HepG2 (cell line): ENCODE results near the gene RAB11FIP5. TPM values are rescaled to one million over a fixed set of nuclear protein-coding genes. Genes with fewer than 3 reads are reported as not detected.

Experiments
- ATAC-seq: fragments of 200-7000 bp; cut with Tn5 transposase; 3 replicates; pipeline ENCODE4 v1.9.1; 2020; ENCODE audit warnings: mild to moderate bottlenecking, moderate library complexity
- BruUV-seq: library from RNA; stranded (reverse); fragments of 400-500 nt; replicated peaks from 2 replicates; lab custom pipeline; 2021; lab: Mats Ljungman, UMichigan
- CTCF ChIA-PET: fragments of 300-600 bp; formaldehyde crosslinking; extraction: SDS; loops from one replicate; lab custom pipeline; 2021; ENCODE audit warnings: low total read pairs, inconsistent platforms, low intra/inter-chr PET ratio; lab: Yijun Ruan, JAX
- POLR2A ChIA-PET: fragments of 350-600 bp; sonication (Branson Sonifier 250); formaldehyde crosslinking; loops from one replicate; lab custom pipeline; 2020; ENCODE audit warnings: antibody characterized with exemption, inconsistent platforms; lab: Yijun Ruan, JAX
- DNase-seq: peaks from one replicate; pipeline ENCODE4 v3.0.0-alpha.2; 2015; ENCODE audit warnings: low spot score
- FAIRE-seq: peaks from 3 replicates; lab custom pipeline; 2011; peaks lifted over from hg19 to GRCh38; lab: Jason Lieb, UNC
- H2AFZ ChIP-seq: one replicate; pipeline ENCODE4 v1.6.1; 2011; ENCODE audit warnings: low read length, inconsistent platforms
- H3K27ac ChIP-seq: fragments of 300-600 bp; 3 replicates; pipeline ENCODE4 v1.8.0; 2011; ENCODE audit warnings: mixed run types, mild to moderate bottlenecking, mixed read lengths, low read length, inconsistent platforms; ENCODE audit not compliant: insufficient read depth; ENCODE audit errors: extremely low read length
- H3K27me3 ChIP-seq, 2 experiments: fragments of 200-600 bp in 1 of 2; 2 replicates in 1 of 2; 3 replicates in 1 of 2; pipeline versions ENCODE4 v1.6.0 to v1.8.0; 2011; ENCODE audit warnings: low read length in 2 of 2, mild to moderate bottlenecking in 2 of 2, moderate library complexity in 2 of 2, inconsistent platforms in 1 of 2; ENCODE audit not compliant: insufficient read depth in 2 of 2, control insufficient read depth in 1 of 2
- H3K36me3 ChIP-seq, 2 experiments: fragments of 200-600 bp in 1 of 2; replicated peaks in 1 of 2; 2 replicates in 1 of 2; 3 replicates in 1 of 2; pipeline versions ENCODE4 v1.5.1 to v1.8.0; 2011; ENCODE audit warnings: low read length in 2 of 2, inconsistent platforms in 1 of 2; ENCODE audit not compliant: insufficient read depth in 2 of 2, control insufficient read depth in 1 of 2
- H3K4me1 ChIP-seq: 2 replicates; pipeline ENCODE4 v1.5.1; 2012; ENCODE audit warnings: low read length, inconsistent platforms; ENCODE audit not compliant: insufficient read depth
- H3K4me2 ChIP-seq: 2 replicates; pipeline ENCODE4 v1.6.0; 2011; ENCODE audit warnings: low read depth, low read length, inconsistent platforms
- H3K4me3 ChIP-seq, 3 experiments: fragments of 200-600 bp in 1 of 3; sonication (generic), shearing (Covaris generic) in 1 of 3; replicated peaks in 1 of 3; 2 replicates each; pipeline ENCODE4 v1.5.1; 2011 to 2016; ENCODE audit warnings: low read length in 3 of 3, inconsistent platforms in 2 of 3, low read depth in 2 of 3, mild to moderate bottlenecking in 2 of 3, control low read depth in 1 of 3, mixed read lengths in 1 of 3; ENCODE audit not compliant: insufficient read depth in 1 of 3
- H3K79me2 ChIP-seq: one replicate; pipeline ENCODE4 v1.6.1; 2011; ENCODE audit warnings: low read length, inconsistent platforms; ENCODE audit not compliant: insufficient read depth
- H3K9ac ChIP-seq: 2 replicates; pipeline ENCODE4 v1.6.0; 2011; ENCODE audit warnings: mild to moderate bottlenecking, low read depth, low read length, inconsistent platforms; ENCODE audit not compliant: insufficient read depth
- H3K9me3 ChIP-seq: 2 replicates; pipeline ENCODE4 v1.5.1; 2012; ENCODE audit warnings: mild to moderate bottlenecking, low read length
- H4K20me1 ChIP-seq: 2 replicates; pipeline ENCODE4 v1.6.0; 2011; ENCODE audit warnings: inconsistent platforms, mild to moderate bottlenecking, low read length, moderate library complexity; ENCODE audit not compliant: insufficient read depth
- CBFB ChIP-seq: sonication (generic); formaldehyde crosslinking; IDR thresholded peaks from 2 replicates; pipeline ENCODE4 v1.4.0; 2020; ENCODE audit warnings: missing genetic modification reagents
- CREM ChIP-seq, 2 experiments: sonication (generic) in 1 of 2; formaldehyde crosslinking in 1 of 2; IDR thresholded peaks; 2 replicates each; pipeline versions ENCODE4 v1.4.0 to v1.6.1; 2016 to 2020; ENCODE audit warnings: antibody characterized with exemption in 1 of 2, mild to moderate bottlenecking in 1 of 2, missing genetic modification reagents in 1 of 2
- NCOA5 ChIP-seq: sonication (generic); formaldehyde crosslinking; IDR thresholded peaks from 2 replicates; pipeline ENCODE4 v1.4.0; 2020; ENCODE audit warnings: missing genetic modification reagents
- NFYC ChIP-seq: IDR thresholded peaks from 2 replicates; pipeline ENCODE4 v1.6.1; 2016; ENCODE audit warnings: missing genetic modification reagents, missing compliant biosample characterization
- PCBP2 ChIP-seq: fragments of 200-400 bp; formaldehyde crosslinking; optimal IDR thresholded peaks from 2 replicates; pipeline ENCODE3; 2018; ENCODE audit warnings: low read length, low read depth; ENCODE audit not compliant: poor library complexity, severe bottlenecking
- REPIN1 ChIP-seq: sonication (generic); formaldehyde crosslinking; IDR thresholded peaks from 2 replicates; pipeline ENCODE4 v1.8.0; 2022; ENCODE audit warnings: missing genetic modification reagents, low read depth, mild to moderate bottlenecking, borderline replicate concordance
- SIX4 ChIP-seq: sonication (generic); formaldehyde crosslinking; IDR thresholded peaks from 2 replicates; pipeline ENCODE4 v1.4.0; 2020; ENCODE audit warnings: missing genetic modification reagents
- SUZ12 ChIP-seq: fragments of 150-350 bp; IDR thresholded peaks from 2 replicates; pipeline ENCODE4 v1.6.1; 2014; ENCODE audit warnings: low read depth, low read length
- ZBTB1 ChIP-seq: sonication (generic); formaldehyde crosslinking; IDR thresholded peaks from 2 replicates; pipeline ENCODE4 v1.4.0; 2020; ENCODE audit warnings: missing genetic modification reagents, borderline replicate concordance
- ZBTB25 ChIP-seq: IDR thresholded peaks from 2 replicates; pipeline ENCODE4 v1.6.1; 2018; ENCODE audit warnings: missing genetic modification reagents
- ZNF17 ChIP-seq: sonication (generic); formaldehyde crosslinking; IDR thresholded peaks from 2 replicates; pipeline ENCODE4 v1.5.0; 2020; ENCODE audit warnings: mild to moderate bottlenecking, missing genetic modification reagents
- ZNF878 ChIP-seq: sonication (generic); formaldehyde crosslinking; IDR thresholded peaks from 2 replicates; pipeline ENCODE4 v1.8.1; 2023; ENCODE audit warnings: mild to moderate bottlenecking, missing genetic modification reagents, moderate library complexity
- WGBS: methylation state at CpG from one replicate; pipeline ENCODE4 v1.1.6; 2017; ENCODE audit warnings: low lambda C conversion rate; 5-methylcytosine and 5-hydroxymethylcytosine counted together
- in situ Hi-C: cut with HindIII; loops from 2 replicates; pipeline ENCODE4 v1.10.0; 2017; ENCODE audit warnings: low pct_unique_long_range_greater_than_20kb; ENCODE audit not compliant: extremely low pct_ligation_motif_present
- intact Hi-C: fragments of 100-400 bp; cut with micrococcal nuclease; formaldehyde crosslinking; loops from one replicate; pipeline ENCODE4 v1.10.0; 2022; ENCODE audit not compliant: unreplicated experiment
- polyA plus RNA-seq, 8 experiments: library from polyadenylated mRNA; depleted of rRNA in 3 of 8; stranded (reverse) in 7 of 8; unstranded in 1 of 8; fragments of >200 nt; fragmentation: Illumina TruSeq in 4 of 8; extraction: Trizol in 4 of 8; gene quantifications; 2 replicates each; pipeline versions ENCODE4 v1.2.1 to v1.2.3, GENCODE V29; 2011 to 2016; ENCODE audit warnings: low read depth in 4 of 8, missing spikeins in 1 of 8, mixed read lengths in 1 of 8; ENCODE audit not compliant: insufficient read depth in 1 of 8
- total RNA-seq, 5 experiments: library from RNA; depleted of rRNA; stranded (reverse); fragments of >200 nt; fragmentation: Illumina TruSeq; extraction: Trizol; gene quantifications; 2 replicates each; pipeline ENCODE4 v1.2.3, GENCODE V29; 2016; ENCODE audit warnings: low read depth in 1 of 5
- TF ChIP-seq, protein P1 (sequence below): sonication (generic); formaldehyde crosslinking; IDR thresholded peaks from 2 replicates; pipeline ENCODE4 v1.4.0; 2020; ENCODE audit warnings: missing genetic modification reagents
- TF ChIP-seq, protein P2 (sequence below): sonication (generic); formaldehyde crosslinking; IDR thresholded peaks from 2 replicates; pipeline ENCODE4 v1.9.0; 2022; ENCODE audit warnings: missing genetic modification reagents, mild to moderate bottlenecking, borderline replicate concordance
- TF ChIP-seq, protein P3 (sequence below): sonication (generic); formaldehyde crosslinking; IDR thresholded peaks from 2 replicates; pipeline ENCODE4 v1.4.0; 2020; ENCODE audit warnings: mild to moderate bottlenecking, missing genetic modification reagents, borderline replicate concordance

RAB11FIP5 gene
- total and polyA plus RNA-seq, 2 of the 13 experiments (the other 11 are each of a cell fraction or from before 2014, with no cell fraction given), result 9.4 to 22.9 TPM

GRCh38 chr2:73111073-73112025 is 1.4 kb downstream of the RAB11FIP5 start:
- POLR2A ChIA-PET, result interaction anchor here (1.6 to 2.6 kb wide), 4 partner anchors 15 to 102 kb away, joined by 4 to 17 read pairs (median 9); partner anchors contain the start of gene SMYD5
- TF ChIP-seq CREM (IDR thresholded peaks at IDR 0.05), result no peak
- no peak for TF ChIP-seq CREM (CRISPR knock-in tag; IDR thresholded peaks at IDR 0.05)
- TF ChIP-seq ZBTB25, result no peak
- TF ChIP-seq, protein P1, sequence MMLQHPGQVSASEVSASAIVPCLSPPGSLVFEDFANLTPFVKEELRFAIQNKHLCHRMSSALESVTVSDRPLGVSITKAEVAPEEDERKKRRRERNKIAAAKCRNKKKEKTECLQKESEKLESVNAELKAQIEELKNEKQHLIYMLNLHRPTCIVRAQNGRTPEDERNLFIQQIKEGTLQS (CRISPR knock-in tag), result no peak
- TF ChIP-seq ZBTB1 (CRISPR knock-in tag), result no peak
- no peak for TF ChIP-seq NCOA5 (CRISPR knock-in tag)
- TF ChIP-seq, protein P2, sequence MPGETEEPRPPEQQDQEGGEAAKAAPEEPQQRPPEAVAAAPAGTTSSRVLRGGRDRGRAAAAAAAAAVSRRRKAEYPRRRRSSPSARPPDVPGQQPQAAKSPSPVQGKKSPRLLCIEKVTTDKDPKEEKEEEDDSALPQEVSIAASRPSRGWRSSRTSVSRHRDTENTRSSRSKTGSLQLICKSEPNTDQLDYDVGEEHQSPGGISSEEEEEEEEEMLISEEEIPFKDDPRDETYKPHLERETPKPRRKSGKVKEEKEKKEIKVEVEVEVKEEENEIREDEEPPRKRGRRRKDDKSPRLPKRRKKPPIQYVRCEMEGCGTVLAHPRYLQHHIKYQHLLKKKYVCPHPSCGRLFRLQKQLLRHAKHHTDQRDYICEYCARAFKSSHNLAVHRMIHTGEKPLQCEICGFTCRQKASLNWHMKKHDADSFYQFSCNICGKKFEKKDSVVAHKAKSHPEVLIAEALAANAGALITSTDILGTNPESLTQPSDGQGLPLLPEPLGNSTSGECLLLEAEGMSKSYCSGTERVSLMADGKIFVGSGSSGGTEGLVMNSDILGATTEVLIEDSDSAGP (CRISPR knock-in tag), result peak; percentile 29; the same call in 1 of the 2 replicates
- no peak for TF ChIP-seq SIX4 (CRISPR knock-in tag)
- no peak for TF ChIP-seq REPIN1
- no peak for TF ChIP-seq ZNF17 (CRISPR knock-in tag)
- TF ChIP-seq, protein P3, sequence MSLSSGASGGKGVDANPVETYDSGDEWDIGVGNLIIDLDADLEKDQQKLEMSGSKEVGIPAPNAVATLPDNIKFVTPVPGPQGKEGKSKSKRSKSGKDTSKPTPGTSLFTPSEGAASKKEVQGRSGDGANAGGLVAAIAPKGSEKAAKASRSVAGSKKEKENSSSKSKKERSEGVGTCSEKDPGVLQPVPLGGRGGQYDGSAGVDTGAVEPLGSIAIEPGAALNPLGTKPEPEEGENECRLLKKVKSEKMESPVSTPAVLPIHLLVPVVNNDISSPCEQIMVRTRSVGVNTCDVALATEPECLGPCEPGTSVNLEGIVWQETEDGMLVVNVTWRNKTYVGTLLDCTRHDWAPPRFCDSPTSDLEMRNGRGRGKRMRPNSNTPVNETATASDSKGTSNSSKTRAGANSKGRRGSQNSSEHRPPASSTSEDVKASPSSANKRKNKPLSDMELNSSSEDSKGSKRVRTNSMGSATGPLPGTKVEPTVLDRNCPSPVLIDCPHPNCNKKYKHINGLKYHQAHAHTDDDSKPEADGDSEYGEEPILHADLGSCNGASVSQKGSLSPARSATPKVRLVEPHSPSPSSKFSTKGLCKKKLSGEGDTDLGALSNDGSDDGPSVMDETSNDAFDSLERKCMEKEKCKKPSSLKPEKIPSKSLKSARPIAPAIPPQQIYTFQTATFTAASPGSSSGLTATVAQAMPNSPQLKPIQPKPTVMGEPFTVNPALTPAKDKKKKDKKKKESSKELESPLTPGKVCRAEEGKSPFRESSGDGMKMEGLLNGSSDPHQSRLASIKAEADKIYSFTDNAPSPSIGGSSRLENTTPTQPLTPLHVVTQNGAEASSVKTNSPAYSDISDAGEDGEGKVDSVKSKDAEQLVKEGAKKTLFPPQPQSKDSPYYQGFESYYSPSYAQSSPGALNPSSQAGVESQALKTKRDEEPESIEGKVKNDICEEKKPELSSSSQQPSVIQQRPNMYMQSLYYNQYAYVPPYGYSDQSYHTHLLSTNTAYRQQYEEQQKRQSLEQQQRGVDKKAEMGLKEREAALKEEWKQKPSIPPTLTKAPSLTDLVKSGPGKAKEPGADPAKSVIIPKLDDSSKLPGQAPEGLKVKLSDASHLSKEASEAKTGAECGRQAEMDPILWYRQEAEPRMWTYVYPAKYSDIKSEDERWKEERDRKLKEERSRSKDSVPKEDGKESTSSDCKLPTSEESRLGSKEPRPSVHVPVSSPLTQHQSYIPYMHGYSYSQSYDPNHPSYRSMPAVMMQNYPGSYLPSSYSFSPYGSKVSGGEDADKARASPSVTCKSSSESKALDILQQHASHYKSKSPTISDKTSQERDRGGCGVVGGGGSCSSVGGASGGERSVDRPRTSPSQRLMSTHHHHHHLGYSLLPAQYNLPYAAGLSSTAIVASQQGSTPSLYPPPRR (CRISPR knock-in tag), result 0 out of 2 replicates have a peak, but pooled peaks have one; percentile 24
- TF ChIP-seq NFYC, result no peak
- TF ChIP-seq SUZ12, result no peak
- no peak for TF ChIP-seq PCBP2
- no peak for TF ChIP-seq CBFB (CRISPR knock-in tag)
- TF ChIP-seq ZNF878 (CRISPR knock-in tag), result no peak

More at GRCh38 chr2:73111073-73112025, 1.4 kb downstream of the RAB11FIP5 start:
- peaks cover 50% of the 10 kb centered on the region for H3K79me2 ChIP-seq
- peaks cover 66% of the 10 kb centered on the region for H3K4me1 ChIP-seq
- peak overlapping the region; percentile 61 to 92 (median 85) for H3K4me3 ChIP-seq
- in situ Hi-C loops, result no loop called here
- 14% methylated on average over 12 of the region's 16 CpGs for WGBS
- H4K20me1 ChIP-seq, result peaks cover 24% of the 10 kb centered on the region
- H3K36me3 ChIP-seq, result no peaks in the 10 kb centered on the region; a peak in 2 of 5 replicates
- peak; percentile 60 for FAIRE-seq
- ATAC-seq, result peak; percentile 46
- peak; percentile 35 for DNase-seq
- BruUV-seq, result TSS peak; percentile 53
- intact Hi-C loops, result loop anchor here (2.0 kb wide), 1 partner anchor 15 kb away; no protein-coding TSS in a partner anchor
- peak overlapping the region; percentile 80 for H3K9ac ChIP-seq
- H3K4me2 ChIP-seq, result peak overlapping the region; percentile 99
- H3K27me3 ChIP-seq, result no peaks in the 10 kb centered on the region; a peak in 1 of 5 replicates
- H3K9me3 ChIP-seq, result no peaks in the 10 kb centered on the region
- H2AFZ ChIP-seq, result no peak overlapping the region
- CTCF ChIA-PET, result no interaction called here
- peak overlapping the region; percentile 53 for H3K27ac ChIP-seq
